ENCODE measurements around the gene ANXA11.

Gene ANXA11

DNA sequence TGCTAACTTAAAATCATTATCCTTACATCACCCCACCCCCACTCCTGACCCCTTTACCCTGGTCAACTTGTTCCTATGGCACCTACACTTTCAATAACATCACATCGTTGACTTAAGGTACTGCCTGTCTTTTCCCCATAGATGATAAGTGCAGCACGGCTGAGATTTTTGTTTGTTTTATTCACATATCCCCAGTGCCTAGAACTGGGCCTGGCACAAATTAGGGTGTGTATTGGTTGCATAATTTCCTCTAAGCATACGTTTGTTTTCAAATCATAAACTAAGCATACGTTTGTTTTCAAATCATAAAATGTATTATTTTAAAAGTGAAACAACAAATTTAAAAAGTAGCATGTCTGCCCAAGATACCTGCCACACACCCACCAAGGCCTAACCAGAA, 35.3 kb downstream of the ANXA11 start:
- Histone ChIP-seq H3K4me1 (ENCODE audit: control insufficient read depth, insufficient read depth, low read length) (peaks cover 25% of the 10 kb centered on the region), H3K4me3 (ENCODE audit: low read length) (no peak overlapping the region), H3K27me3 (ENCODE audit: control insufficient read depth, insufficient read depth, low read length) (no peaks in the 10 kb centered on the region), H3K4me2 (ENCODE audit: low read length) (no peak overlapping the region), H3K9ac (ENCODE audit: low read depth, low read length) (no peak overlapping the region), H3K9me3 (replicated peaks; ENCODE audit: low read length) (no peaks in the 10 kb centered on the region), H3K36me3 (ENCODE audit: insufficient read depth, low read length) (peaks cover 34% of the 10 kb centered on the region)

DNA sequence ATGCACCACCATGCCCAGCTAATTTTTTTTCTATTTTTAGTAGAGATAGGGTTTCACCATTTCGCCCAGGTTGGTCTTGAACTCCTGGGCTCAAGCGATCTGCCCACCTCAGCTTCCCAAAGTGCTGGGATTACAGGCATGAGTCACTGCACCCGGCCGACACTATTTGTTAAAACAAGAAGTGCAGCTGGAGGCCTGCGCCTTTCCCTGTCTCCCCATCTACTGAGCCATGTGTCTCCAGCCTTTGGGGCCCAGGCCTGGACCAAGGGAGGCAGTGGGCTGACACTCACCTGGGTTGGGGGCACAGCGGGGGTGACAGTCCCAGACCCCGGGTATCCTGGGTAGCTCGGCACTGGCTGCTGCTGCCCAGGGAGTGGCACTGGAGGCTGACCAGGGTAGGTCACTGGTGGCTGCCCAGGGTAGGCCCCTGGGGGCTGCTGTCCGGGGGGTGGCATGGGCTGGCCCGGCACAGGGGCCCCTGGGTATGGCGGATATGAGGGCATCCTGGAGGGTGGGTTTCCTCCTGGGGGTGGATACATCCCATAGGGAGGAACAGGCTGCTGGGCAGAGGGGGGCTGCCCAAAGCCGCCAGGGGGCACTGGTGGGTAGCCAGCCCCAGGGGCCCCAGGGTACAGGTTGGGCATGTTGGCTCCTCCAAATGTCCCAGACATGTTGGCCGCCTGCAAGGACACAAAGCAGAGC, 36.5 kb downstream of the ANXA11 start:
- no peak overlapping the region for H3K4me3 ChIP-seq (ENCODE audit: low read length)
- H3K9ac ChIP-seq (ENCODE audit: low read depth, low read length), result no peak overlapping the region
- no peak overlapping the region for H3K4me2 ChIP-seq (ENCODE audit: low read length)
- H3K4me1 ChIP-seq (ENCODE audit: control insufficient read depth, insufficient read depth, low read length), result peaks cover 36% of the 10 kb centered on the region
- no peaks in the 10 kb centered on the region for H3K9me3 ChIP-seq (replicated peaks; ENCODE audit: low read length)
- H3K27me3 ChIP-seq (ENCODE audit: control insufficient read depth, insufficient read depth, low read length), result no peaks in the 10 kb centered on the region
- H3K36me3 ChIP-seq (ENCODE audit: insufficient read depth, low read length), result peaks cover 45% of the 10 kb centered on the region

DNA sequence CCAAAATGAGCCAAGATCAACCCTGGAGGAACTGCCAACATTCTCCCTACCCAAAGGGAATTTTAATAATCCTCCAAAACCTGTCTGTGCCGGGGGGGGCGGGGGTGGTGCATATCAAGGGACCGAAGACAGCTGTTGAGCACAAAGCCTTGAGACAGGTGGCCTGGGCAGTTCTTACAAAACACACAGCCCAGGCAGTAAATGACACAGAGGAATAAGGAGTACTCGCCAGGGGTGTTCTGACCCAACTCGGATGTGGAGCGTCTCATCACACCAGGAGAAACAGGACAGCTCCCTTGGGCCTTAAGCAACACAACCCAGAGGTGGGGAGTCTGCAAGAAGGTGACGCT, 37.2 kb downstream of the ANXA11 start:
- H3K4me2 ChIP-seq (ENCODE audit: low read length), result no peak overlapping the region
- H3K4me3 ChIP-seq (ENCODE audit: low read length), result no peak overlapping the region
- peaks cover 49% of the 10 kb centered on the region for H3K36me3 ChIP-seq (ENCODE audit: insufficient read depth, low read length)
- no peaks in the 10 kb centered on the region for H3K9me3 ChIP-seq (replicated peaks; ENCODE audit: low read length)
- H3K9ac ChIP-seq (ENCODE audit: low read depth, low read length), result no peak overlapping the region
- peaks cover 43% of the 10 kb centered on the region for H3K4me1 ChIP-seq (ENCODE audit: control insufficient read depth, insufficient read depth, low read length)
- H3K27me3 ChIP-seq (ENCODE audit: control insufficient read depth, insufficient read depth, low read length), result no peaks in the 10 kb centered on the region

DNA sequence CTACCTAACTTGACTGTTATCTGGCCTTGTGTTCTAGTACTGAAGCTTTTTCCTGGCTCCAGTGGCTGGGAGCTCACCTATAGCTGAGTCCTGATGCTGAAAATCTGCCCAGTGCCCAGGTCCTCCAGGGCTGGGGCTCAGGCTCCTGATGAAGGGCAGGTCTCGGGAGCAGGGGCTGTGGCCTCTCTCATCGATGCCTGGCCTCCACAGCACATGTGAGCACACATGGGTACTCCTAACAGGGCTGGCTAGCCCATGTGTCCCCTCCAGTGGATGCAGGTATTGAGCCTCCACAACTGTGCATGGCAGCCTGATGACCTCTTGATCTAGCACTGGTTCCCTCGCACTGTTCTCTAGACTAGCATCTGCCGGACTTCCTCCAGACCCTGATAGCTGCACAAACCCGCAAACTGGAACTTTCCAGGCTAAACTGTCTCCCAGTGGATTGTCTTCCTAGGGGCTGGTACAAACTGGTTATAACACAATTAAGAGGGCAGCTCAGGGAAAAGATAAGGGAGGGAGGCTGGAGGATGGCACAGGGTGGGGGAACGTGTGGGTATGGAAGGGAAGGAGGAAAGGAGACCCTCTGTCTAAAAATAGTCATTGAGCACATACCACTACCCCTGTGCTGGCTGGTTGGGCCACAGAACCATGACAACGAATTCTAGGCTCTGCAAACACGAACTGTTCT, 37.7 kb downstream of the ANXA11 start:
- Histone ChIP-seq H3K4me1 (ENCODE audit: control insufficient read depth, insufficient read depth, low read length) (peaks cover 47% of the 10 kb centered on the region), H3K36me3 (ENCODE audit: insufficient read depth, low read length) (peaks cover 52% of the 10 kb centered on the region)

DNA sequence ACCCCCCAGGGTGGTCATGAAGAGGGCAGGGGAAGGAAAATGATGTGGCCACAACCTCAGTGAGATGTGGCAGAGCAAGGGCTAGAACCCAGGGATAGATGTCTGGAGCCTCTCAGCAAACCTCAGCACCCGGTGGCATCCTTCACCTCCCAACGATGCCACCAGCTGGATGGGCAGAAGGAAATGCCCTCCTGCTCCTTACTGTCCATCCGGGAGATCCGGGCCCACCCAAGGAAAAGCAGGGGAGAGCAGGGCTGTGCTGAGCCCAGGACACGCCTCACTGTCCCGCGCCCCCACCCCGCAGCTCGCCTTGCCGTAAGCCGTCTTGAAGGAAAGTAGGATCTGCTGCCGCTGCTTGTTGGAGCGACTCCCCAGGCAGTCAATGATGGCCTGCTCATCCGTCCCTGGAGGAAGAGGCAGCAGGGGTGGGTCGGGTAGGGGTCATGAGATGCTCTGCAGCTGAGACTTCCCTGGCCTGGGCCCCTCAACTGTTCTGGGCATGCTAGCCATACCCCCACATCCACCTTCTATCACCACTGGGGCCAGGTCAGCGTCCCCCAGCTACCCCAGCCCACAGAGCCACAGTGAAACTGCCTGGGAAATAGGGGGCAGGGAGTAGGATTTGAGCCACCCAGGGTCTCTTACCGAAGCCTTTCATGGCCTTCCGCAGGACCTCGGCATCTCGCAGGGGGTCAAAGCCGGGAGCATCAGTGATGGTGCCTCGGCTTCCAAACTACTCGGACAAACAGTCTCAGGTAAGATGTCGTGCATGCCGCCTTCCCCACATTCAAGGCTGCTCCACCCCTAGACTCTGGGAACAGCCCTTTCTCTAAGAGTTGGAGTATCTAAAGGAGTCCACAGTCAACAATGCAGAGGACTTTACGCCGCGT, 38.5 kb downstream of the ANXA11 start:
- H3K9me3 ChIP-seq (replicated peaks; ENCODE audit: low read length), result no peaks in the 10 kb centered on the region
- H3K4me1 ChIP-seq (ENCODE audit: control insufficient read depth, insufficient read depth, low read length), result peaks cover 47% of the 10 kb centered on the region
- H3K4me3 ChIP-seq (ENCODE audit: low read length), result no peak overlapping the region
- no peaks in the 10 kb centered on the region for H3K27me3 ChIP-seq (ENCODE audit: control insufficient read depth, insufficient read depth, low read length)
- no peak overlapping the region for H3K4me2 ChIP-seq (ENCODE audit: low read length)
- peaks cover 54% of the 10 kb centered on the region for H3K36me3 ChIP-seq (ENCODE audit: insufficient read depth, low read length)
- H3K9ac ChIP-seq (ENCODE audit: low read depth, low read length), result peak overlapping the region; percentile 25

More for the DNA sequence above, 37.7 kb downstream of the ANXA11 start:
- H3K9me3 ChIP-seq (replicated peaks; ENCODE audit: low read length), result no peaks in the 10 kb centered on the region
- H3K9ac ChIP-seq (ENCODE audit: low read depth, low read length), result no peak overlapping the region
- H3K4me2 ChIP-seq (ENCODE audit: low read length), result no peak overlapping the region
- no peak overlapping the region for H3K4me3 ChIP-seq (ENCODE audit: low read length)
- no peaks in the 10 kb centered on the region for H3K27me3 ChIP-seq (ENCODE audit: control insufficient read depth, insufficient read depth, low read length)

DNA sequence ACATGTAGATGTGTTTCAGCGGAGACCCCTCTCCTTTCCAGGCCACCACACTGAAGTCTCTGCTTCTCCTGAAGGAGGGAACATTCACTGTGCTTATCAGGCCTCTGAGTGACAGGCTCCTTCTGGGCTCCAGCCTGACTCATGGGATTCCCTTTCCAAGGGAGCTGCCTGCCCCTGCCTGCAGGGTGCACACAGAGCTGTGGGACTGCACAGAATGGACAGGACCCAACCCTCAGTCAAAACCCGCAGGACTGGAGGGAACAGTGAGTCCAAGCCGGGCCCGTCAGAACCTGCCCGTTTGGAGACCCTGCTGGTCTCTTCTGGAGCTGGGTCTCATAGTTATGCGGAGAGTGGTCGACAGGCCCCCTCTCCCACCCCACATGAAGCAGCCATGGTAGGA, 40.2 kb downstream of the ANXA11 start:
- Histone ChIP-seq H3K4me3 (ENCODE audit: low read length) (no peak overlapping the region), H3K4me2 (ENCODE audit: low read length) (no peak overlapping the region), H3K27me3 (ENCODE audit: control insufficient read depth, insufficient read depth, low read length) (no peaks in the 10 kb centered on the region), H3K4me1 (ENCODE audit: control insufficient read depth, insufficient read depth, low read length) (peaks cover 47% of the 10 kb centered on the region), H3K9ac (ENCODE audit: low read depth, low read length) (no peak overlapping the region), H3K9me3 (replicated peaks; ENCODE audit: low read length) (no peaks in the 10 kb centered on the region), H3K36me3 (ENCODE audit: insufficient read depth, low read length) (peaks cover 59% of the 10 kb centered on the region)

DNA sequence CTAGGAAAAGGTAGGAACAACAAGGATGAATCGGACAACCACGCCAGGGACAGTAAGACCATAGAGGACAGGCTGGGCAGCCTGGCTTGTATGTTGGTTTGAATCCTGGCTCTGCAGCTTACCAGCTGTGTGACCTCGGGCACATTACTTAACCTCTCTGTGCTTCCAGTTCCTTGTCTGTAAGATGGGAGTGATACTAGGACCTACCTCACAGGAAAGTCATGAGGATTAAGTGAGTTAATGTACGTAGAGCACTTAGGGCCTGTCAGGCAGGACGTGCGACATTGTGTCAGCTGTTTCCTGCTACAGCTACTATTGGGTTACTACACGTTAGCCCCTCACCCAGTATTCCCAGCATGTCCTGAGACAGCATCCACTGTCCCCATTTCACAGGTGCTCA, 40.7 kb downstream of the ANXA11 start:
- Histone ChIP-seq H3K4me3 (ENCODE audit: low read length) (no peak overlapping the region), H3K27me3 (ENCODE audit: control insufficient read depth, insufficient read depth, low read length) (no peaks in the 10 kb centered on the region), H3K4me2 (ENCODE audit: low read length) (no peak overlapping the region), H3K9me3 (replicated peaks; ENCODE audit: low read length) (no peaks in the 10 kb centered on the region), H3K9ac (ENCODE audit: low read depth, low read length) (no peak overlapping the region), H3K36me3 (ENCODE audit: insufficient read depth, low read length) (peaks cover 58% of the 10 kb centered on the region), H3K4me1 (ENCODE audit: control insufficient read depth, insufficient read depth, low read length) (peaks cover 48% of the 10 kb centered on the region)

DNA sequence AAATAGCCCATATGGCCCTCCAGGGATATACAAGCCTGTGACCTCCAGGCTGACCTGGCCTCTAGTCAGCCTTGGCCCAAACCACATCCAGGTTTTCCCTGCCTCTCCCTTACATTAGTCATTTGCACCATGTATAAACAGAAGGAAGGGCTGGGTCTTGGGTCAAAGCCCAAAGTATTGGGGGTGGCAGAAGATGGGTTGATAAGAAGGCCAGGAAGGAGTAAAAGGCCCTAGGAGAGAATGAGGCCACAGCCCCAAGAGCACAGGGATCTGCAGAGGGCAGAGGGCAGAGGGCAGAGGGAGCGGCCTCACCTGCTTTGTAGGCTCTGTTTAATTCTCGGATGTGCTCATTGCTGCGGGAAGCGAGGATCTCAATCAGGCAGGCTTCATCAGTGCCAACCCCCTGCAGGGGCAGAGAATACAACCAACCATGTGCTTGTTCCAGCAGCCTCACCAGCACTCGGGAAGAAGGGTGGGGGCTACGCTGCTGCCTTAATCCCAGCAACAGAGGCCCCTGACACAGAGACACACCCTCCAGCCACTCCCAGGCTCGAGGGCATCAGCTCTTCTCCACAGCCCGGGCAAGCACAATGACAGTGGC, 41.5 kb downstream of the ANXA11 start:
- H3K9me3 ChIP-seq (replicated peaks; ENCODE audit: low read length), result no peaks in the 10 kb centered on the region
- no peak overlapping the region for H3K4me3 ChIP-seq (ENCODE audit: low read length)
- H3K36me3 ChIP-seq (ENCODE audit: insufficient read depth, low read length), result peaks cover 53% of the 10 kb centered on the region
- H3K27me3 ChIP-seq (ENCODE audit: control insufficient read depth, insufficient read depth, low read length), result no peaks in the 10 kb centered on the region
- H3K9ac ChIP-seq (ENCODE audit: low read depth, low read length), result no peak overlapping the region
- H3K4me1 ChIP-seq (ENCODE audit: control insufficient read depth, insufficient read depth, low read length), result peaks cover 56% of the 10 kb centered on the region
- peak overlapping the region; percentile 32 for H3K4me2 ChIP-seq (ENCODE audit: low read length)

DNA sequence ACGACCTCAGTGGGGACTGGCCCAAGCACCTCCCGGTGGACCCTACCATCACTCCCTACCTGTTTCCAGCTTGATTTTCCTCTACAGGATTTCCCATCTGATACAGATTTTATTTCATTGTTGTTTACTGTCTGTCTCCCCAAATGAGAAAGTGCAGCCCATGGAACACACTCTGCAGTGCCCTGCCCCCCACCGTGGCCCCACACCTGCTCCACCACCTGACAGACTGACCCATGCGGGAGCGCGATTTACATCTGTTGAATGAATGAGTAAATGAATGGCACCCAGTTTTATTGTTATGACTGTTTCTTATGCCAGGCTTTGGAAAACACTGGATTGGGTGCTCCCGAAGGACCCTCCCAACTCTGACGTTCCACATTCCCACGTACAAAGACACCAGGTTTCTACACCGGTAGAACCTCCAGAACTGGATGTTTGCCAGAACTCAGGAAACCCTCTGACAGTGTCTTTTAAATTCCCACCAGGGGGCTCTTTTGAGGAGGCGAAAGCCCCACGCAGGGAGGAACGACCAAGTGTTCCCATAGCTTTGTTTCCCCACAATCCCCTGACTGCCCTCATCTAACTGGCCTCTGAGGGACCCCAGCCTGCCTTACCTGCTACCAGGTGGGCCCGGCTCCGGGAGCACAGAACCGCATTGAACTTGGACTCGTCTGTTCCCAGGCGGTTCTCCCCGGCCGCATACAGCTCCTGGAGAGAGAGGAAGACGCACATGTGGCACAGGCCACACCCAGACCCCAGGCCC, 43.8 kb downstream of the ANXA11 start:
- H3K4me1 ChIP-seq (ENCODE audit: control insufficient read depth, insufficient read depth, low read length), result peaks cover 58% of the 10 kb centered on the region
- H3K27me3 ChIP-seq (ENCODE audit: control insufficient read depth, insufficient read depth, low read length), result no peaks in the 10 kb centered on the region
- H3K9ac ChIP-seq (ENCODE audit: low read depth, low read length), result no peak overlapping the region
- no peak overlapping the region for H3K4me2 ChIP-seq (ENCODE audit: low read length)
- no peaks in the 10 kb centered on the region for H3K9me3 ChIP-seq (replicated peaks; ENCODE audit: low read length)
- H3K4me3 ChIP-seq (ENCODE audit: low read length), result no peak overlapping the region
- peaks cover 67% of the 10 kb centered on the region for H3K36me3 ChIP-seq (ENCODE audit: insufficient read depth, low read length)

DNA sequence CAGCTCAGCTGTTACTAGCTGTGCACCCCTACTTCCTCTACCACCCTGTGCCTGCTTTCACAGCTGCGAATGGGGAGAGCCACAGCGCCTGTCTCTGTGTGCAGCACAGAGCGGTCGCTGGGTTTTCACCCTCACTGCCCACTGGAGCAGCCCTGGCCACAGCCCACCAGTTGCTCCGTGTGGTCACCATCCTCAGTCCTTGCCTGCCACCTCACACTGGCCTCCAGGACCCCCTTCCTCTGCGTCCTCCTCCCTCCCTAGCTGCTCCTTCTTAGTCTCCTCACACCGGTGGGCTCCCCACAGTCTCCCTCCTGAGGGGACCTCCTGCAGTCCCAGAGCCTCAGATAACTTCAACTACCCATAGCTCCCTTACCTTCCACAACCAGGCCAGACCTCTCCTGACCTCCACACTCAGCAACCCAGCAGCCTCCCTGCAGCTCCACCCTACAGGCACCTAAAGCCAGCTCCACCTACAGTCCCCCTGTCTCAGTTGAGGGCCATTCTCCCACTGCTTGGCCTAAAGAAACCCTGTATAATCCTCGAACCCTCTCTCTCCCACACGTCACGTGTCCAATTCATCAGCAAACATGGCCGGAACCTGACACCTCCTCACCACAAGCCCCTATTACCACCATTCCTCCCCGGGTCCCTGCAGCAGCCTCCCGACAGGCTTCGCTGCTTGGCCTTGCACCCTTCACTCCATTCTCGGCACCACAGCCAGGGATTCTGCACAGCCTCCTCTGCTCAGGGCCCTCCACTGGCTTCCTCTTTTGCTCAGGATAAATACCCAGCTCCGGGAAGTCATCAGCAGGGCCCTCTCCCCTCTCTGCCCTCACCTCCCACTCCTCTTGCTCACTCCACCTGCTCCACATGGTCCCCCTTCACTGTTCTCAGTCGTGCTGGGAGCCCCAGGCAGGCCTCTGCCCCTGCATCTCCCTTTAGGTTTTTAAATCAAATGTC, 44.7 kb downstream of the ANXA11 start:
- Histone ChIP-seq H3K4me1 (ENCODE audit: control insufficient read depth, insufficient read depth, low read length) (peaks cover 56% of the 10 kb centered on the region), H3K36me3 (ENCODE audit: insufficient read depth, low read length) (peaks cover 66% of the 10 kb centered on the region), H3K27me3 (ENCODE audit: control insufficient read depth, insufficient read depth, low read length) (no peaks in the 10 kb centered on the region), H3K4me2 (ENCODE audit: low read length) (no peak overlapping the region), H3K9me3 (replicated peaks; ENCODE audit: low read length) (no peaks in the 10 kb centered on the region), H3K9ac (ENCODE audit: low read depth, low read length) (no peak overlapping the region), H3K4me3 (ENCODE audit: low read length) (no peak overlapping the region)

Measured in skeletal muscle satellite cell (primary cell).